GM18508 (cell line): ENCODE measurements around the gene SLC29A3.

Experiments used
- ATAC-seq: cut with Tn5 transposase; IDR thresholded peaks from one replicate; pipeline ENCODE4 v1.9.1; 2021; ENCODE audit warnings: moderate number of reproducible peaks; ENCODE audit not compliant: insufficient read depth, unreplicated experiment

Gene SLC29A3

GRCh38 chr10:71383972-71384687, 65.1 kb downstream of the SLC29A3 start:
- no peak for ATAC-seq

GRCh38 chr10:71388171-71388570, 69.1 kb downstream of the SLC29A3 start:
- no peak for ATAC-seq

- ATAC-seq, result no peak
Measured at GRCh38 chr10:71388583-71389310, 69.7 kb downstream of the SLC29A3 start.

- ATAC-seq, result no peak
Measured at GRCh38 chr10:71389768-71390460, 70.9 kb downstream of the SLC29A3 start.

GRCh38 chr10:71390461-71390835, 71.4 kb downstream of the SLC29A3 start:
- no peak for ATAC-seq

- no peak for ATAC-seq
Measured at GRCh38 chr10:71390921-71391690, 72.0 kb downstream of the SLC29A3 start.

GRCh38 chr10:71391701-71392100, 72.6 kb downstream of the SLC29A3 start:
- ATAC-seq, result no peak

- ATAC-seq, result no peak
Measured at GRCh38 chr10:71392292-71392691, 73.2 kb downstream of the SLC29A3 start.

GRCh38 chr10:71392791-71393781, 74.0 kb downstream of the SLC29A3 start:
- ATAC-seq, result no peak

- ATAC-seq, result no peak
Measured at GRCh38 chr10:71393841-71394475, 74.9 kb downstream of the SLC29A3 start.

GRCh38 chr10:71394926-71395562, 76.0 kb downstream of the SLC29A3 start:
- no peak for ATAC-seq

GRCh38 chr10:71395621-71396020, 76.6 kb downstream of the SLC29A3 start:
- ATAC-seq, result no peak

- no peak for ATAC-seq
Measured at GRCh38 chr10:71396084-71396710, 77.1 kb downstream of the SLC29A3 start.

GRCh38 chr10:71396711-71397295, 77.7 kb downstream of the SLC29A3 start, which contains the start of gene CDH23:
Gene CDH23, plus strand, starts transcription at chr10:71396920. Its CDS starts 42,912 bp downstream, at chr10:71439832.
- ATAC-seq, result no peak

- no peak for ATAC-seq
Measured at GRCh38 chr10:71397296-71398212, 78.5 kb downstream of the SLC29A3 start.

- ATAC-seq, result no peak
Measured at GRCh38 chr10:71398976-71399375, 79.9 kb downstream of the SLC29A3 start.
